SU-DHL-6 (cell line): ENCODE results near the gene ARNT2.

ENCODE experiments used
- H2AFZ ChIP-seq: fragments of 200-600 bp; sonication (generic); 2 replicates; pipeline ENCODE4 v1.6.1; 2014; ENCODE audit warnings: low read depth, mild to moderate bottlenecking, moderate library complexity, mixed read lengths, antibody characterized with exemption, low read length; ENCODE audit not compliant: severe bottlenecking
- H3F3A ChIP-seq: fragments of 200-600 bp; shearing (Covaris generic); 2 replicates; pipeline ENCODE4 v1.6.0; 2016; ENCODE audit warnings: antibody characterized with exemption, mild to moderate bottlenecking; ENCODE audit not compliant: insufficient read depth
- H3K27ac ChIP-seq: fragments of 200-600 bp; sonication (generic); 2 replicates; pipeline ENCODE4 v1.5.1; 2016; ENCODE audit warnings: low read depth, mild to moderate bottlenecking, low read length, moderate library complexity, mixed read lengths
- H3K27me3 ChIP-seq: fragments of 200-600 bp; sonication (generic), shearing (Covaris generic); 2 replicates; pipeline ENCODE4 v1.6.0; 2014; ENCODE audit warnings: mild to moderate bottlenecking, low read length
- H3K36me3 ChIP-seq: fragments of 200-600 bp; sonication (generic); 2 replicates; pipeline ENCODE4 v1.6.1; 2014; ENCODE audit warnings: mild to moderate bottlenecking, low read length, mixed read lengths
- H3K4me2 ChIP-seq: fragments of 300-600, 200-600 bp; shearing (Covaris generic), sonication (generic); 2 replicates; pipeline ENCODE4 v1.6.0; 2014; ENCODE audit warnings: low read length, low read depth, mild to moderate bottlenecking; ENCODE audit not compliant: poor library complexity, severe bottlenecking
- H3K4me3 ChIP-seq: fragments of 200-600 bp; sonication (generic); 2 replicates; pipeline ENCODE4 v1.5.1; 2014; ENCODE audit warnings: antibody characterized with exemption, low read length, mild to moderate bottlenecking, mixed read lengths; ENCODE audit not compliant: insufficient read depth, poor library complexity, severe bottlenecking
- H3K79me2 ChIP-seq: fragments of 200-600 bp; sonication (generic); 2 replicates; pipeline ENCODE4 v1.6.1; 2014; ENCODE audit warnings: mild to moderate bottlenecking, low read length, moderate library complexity; ENCODE audit not compliant: insufficient read depth
- H3K9ac ChIP-seq: fragments of 200-600 bp; sonication (generic); 2 replicates; pipeline ENCODE4 v1.7.0; 2014; ENCODE audit warnings: mild to moderate bottlenecking, low read length
- H3K9me2 ChIP-seq: fragments of 200-600 bp; sonication (generic); replicated peaks from 2 replicates; pipeline ENCODE4 v1.6.1; 2014; ENCODE audit warnings: low read length; ENCODE audit not compliant: insufficient read depth
- H3K9me3 ChIP-seq: fragments of 200-600 bp; sonication (generic); 2 replicates; pipeline ENCODE4 v1.6.1; 2014; ENCODE audit warnings: low read length, mixed read lengths; ENCODE audit not compliant: insufficient read depth
- H4K20me1 ChIP-seq: fragments of 200-600 bp; sonication (generic); 2 replicates; pipeline ENCODE4 v1.6.1; 2014; ENCODE audit warnings: low read depth, mild to moderate bottlenecking, antibody characterized with exemption, low read length, moderate library complexity, mixed read lengths
- CTCF ChIP-seq: fragments of 200-600 bp; sonication (generic); IDR thresholded peaks from one replicate; pipeline ENCODE4 v1.5.1; 2017; ENCODE audit warnings: antibody characterized with exemption, mild to moderate bottlenecking, low read length, moderate library complexity; ENCODE audit not compliant: insufficient read depth, poor library complexity, severe bottlenecking
- EZH2phosphoT487 ChIP-seq: fragments of 200-600 bp; sonication (generic), shearing (Covaris generic); conservative IDR thresholded peaks from 2 replicates; pipeline ENCODE4 v1.6.1; 2018; ENCODE audit warnings: mild to moderate bottlenecking, antibody characterized with exemption, low read length, moderate library complexity, mixed read lengths

ARNT2 gene

GRCh38 chr15:80551348-80551747 lies 147.2 kb downstream of the ARNT2 start:
- no peaks in the 10 kb centered on the region for H3K36me3 ChIP-seq
- no peak overlapping the region for H3K9ac ChIP-seq
- no peaks in the 10 kb centered on the region for H4K20me1 ChIP-seq
- no peaks in the 10 kb centered on the region for H3K27me3 ChIP-seq
- no peak overlapping the region for H3K4me2 ChIP-seq
- H3K9me3 ChIP-seq = no peaks in the 10 kb centered on the region
- no peaks in the 10 kb centered on the region for H3F3A ChIP-seq
- no peak overlapping the region for H3K27ac ChIP-seq
- no peaks in the 10 kb centered on the region for H3K79me2 ChIP-seq
- H3K9me2 ChIP-seq = no peaks in the 10 kb centered on the region
- no peak overlapping the region for H2AFZ ChIP-seq
- no peak overlapping the region for H3K4me3 ChIP-seq
- TF ChIP-seq CTCF (no peak), EZH2phosphoT487 (no peak)

DNA sequence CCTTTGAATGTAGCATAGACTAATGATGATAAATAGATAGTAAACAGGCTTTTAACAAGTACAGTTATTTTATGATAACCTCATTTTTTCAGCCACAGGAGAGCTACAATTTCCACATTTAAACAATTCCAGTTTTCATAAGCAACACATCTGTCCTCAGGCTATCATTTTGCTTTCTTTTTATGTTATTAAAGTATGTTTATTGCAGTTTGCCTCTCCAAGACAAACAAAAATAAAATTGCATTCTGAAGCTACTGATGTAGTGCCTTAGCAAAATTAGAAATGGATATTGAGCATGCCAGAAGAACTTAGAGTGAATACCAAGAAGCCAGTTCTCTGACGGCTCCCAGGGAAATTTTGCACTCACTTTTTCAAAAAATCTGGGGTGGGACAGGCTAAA lies 150.4 kb downstream of the ARNT2 start:
- Histone ChIP-seq H3K9ac (no peak overlapping the region), H3K27ac (no peak overlapping the region), H3K27me3 (no peaks in the 10 kb centered on the region), H3K4me3 (no peak overlapping the region), H3K79me2 (no peaks in the 10 kb centered on the region), H3K9me3 (no peaks in the 10 kb centered on the region), H3K9me2 (no peaks in the 10 kb centered on the region), H3K4me2 (no peak overlapping the region), H2AFZ (no peak overlapping the region), H3F3A (no peaks in the 10 kb centered on the region), H3K36me3 (no peaks in the 10 kb centered on the region), H4K20me1 (no peaks in the 10 kb centered on the region)
- no peak for TF ChIP-seq CTCF
- TF ChIP-seq EZH2phosphoT487 = no peak

- no peaks in the 10 kb centered on the region for H3K9me3 ChIP-seq
- H3K27ac ChIP-seq = no peak overlapping the region
- H4K20me1 ChIP-seq = no peaks in the 10 kb centered on the region
- H3K4me2 ChIP-seq = no peak overlapping the region
- H2AFZ ChIP-seq = no peak overlapping the region
- H3K79me2 ChIP-seq = no peaks in the 10 kb centered on the region
- no peaks in the 10 kb centered on the region for H3K27me3 ChIP-seq
- no peak for TF ChIP-seq EZH2phosphoT487
- no peak for TF ChIP-seq CTCF
- H3K4me3 ChIP-seq = no peak overlapping the region
- H3K9ac ChIP-seq = no peak overlapping the region
- H3K36me3 ChIP-seq = no peaks in the 10 kb centered on the region
- no peaks in the 10 kb centered on the region for H3K9me2 ChIP-seq
- no peaks in the 10 kb centered on the region for H3F3A ChIP-seq
These were observed 152.6 kb downstream of the ARNT2 start for GRCh38 chr15:80556694-80557367.
